COLO829 (cell line): ENCODE results near the gene KRT37.
"Not testable (repeated sequence)": the region's sequence is repeated elsewhere in the genome, so short reads cannot be mapped to it uniquely, and the experiment has no call there.

ENCODE experiments used
- DNase-seq: peaks from one replicate; pipeline ENCODE4 v3.0.0; 2012; ENCODE audit warnings: low spot score

Gene KRT37

DNA sequence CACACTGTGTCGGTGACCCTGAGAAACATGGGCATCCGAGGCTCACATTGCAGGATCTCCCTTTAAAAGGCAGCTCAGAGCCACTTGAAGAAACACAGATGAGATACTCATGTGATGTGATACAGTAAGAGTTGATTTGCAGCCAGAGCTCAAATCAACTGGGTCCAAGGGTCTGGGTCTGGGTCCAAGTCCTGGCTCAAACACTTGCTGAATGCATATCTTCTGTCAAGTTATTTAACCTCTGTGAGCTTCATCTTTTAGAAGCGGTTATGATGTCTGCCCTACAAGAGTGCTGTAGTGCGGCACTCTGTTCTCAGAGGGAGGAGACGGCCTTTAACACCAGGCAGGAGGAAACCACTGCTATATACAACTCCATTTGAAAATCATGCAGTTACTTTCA, 10.0 kb upstream of the KRT37 start:
- no peak for DNase-seq

DNA sequence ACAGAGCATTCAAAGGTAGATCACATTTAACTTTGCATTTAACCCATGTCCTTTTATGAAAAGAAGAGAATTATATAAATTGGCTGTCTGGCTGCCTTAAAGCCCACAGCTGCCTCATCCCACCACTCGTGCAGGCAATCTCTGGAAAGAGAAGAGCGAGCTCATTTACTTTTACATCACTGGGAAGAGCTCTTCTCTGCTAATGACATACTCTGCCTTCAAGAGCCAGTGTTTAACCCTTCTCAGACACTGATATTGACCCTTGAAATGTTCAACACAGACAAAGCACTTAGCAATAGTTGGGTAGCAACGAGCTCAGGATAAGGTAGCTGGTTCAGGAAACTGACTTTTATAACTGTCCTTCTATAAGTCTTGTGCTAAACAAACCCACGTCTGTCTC, 9.6 kb upstream of the KRT37 start:
- no peak for DNase-seq

DNA sequence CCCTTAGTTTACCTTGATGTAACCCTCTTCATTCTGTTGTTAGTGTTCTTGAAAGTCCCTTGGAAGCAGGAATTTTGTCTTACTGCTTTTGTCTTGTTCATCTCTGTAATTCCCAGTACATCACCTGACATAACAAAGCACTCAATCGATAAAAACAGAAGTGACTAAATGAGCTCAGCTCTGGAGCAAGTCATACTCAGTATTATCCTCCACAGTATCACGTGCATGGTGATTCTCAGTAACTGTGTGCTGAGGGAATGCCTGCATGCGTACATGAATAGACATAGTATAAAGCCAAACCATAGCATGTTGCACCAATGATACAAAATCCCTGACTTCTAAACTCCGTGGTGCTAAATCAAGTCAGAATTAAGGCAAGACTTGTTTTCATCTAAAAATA, 9.2 kb upstream of the KRT37 start:
- DNase-seq = no peak

DNA sequence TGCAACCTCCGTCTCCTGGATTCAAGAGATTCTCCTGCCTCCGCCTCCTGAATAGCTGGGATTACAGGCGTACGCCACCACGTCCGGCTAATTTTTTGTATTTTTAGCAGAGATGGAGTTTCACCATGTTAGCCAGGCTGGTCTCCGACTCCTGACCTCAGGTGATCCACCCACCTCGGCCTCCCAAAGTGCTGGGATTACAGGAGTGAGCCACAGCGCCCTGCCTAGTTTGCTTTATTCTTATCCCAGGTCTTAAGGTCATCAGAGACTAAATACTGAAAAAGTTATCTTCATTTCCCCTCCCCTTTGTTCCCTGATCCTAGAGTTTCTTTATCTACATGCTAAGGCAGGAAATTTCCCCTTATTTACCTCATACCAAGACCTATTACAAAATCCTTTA, 6.0 kb upstream of the KRT37 start:
- not testable (repeated sequence) for DNase-seq

DNA sequence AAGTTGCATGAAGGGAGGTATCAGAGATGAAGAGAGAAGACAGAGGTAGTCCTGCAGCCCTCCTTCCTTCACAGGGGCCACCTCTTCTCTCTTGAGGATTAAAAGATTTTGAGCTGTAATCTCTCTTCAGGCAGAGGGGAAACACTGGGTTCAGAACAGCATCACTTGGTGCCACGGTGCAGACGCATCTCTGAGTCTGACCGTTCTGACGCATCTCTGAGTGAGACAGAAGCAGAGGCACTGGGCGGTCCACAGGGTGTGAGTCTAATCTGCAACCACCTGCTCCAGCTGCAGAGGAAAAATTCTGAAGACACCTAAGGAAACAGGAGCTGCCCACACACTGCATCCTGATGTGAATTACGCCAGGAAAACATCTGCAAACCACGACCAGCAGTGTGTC, 5.3 kb upstream of the KRT37 start:
- no peak for DNase-seq

DNA sequence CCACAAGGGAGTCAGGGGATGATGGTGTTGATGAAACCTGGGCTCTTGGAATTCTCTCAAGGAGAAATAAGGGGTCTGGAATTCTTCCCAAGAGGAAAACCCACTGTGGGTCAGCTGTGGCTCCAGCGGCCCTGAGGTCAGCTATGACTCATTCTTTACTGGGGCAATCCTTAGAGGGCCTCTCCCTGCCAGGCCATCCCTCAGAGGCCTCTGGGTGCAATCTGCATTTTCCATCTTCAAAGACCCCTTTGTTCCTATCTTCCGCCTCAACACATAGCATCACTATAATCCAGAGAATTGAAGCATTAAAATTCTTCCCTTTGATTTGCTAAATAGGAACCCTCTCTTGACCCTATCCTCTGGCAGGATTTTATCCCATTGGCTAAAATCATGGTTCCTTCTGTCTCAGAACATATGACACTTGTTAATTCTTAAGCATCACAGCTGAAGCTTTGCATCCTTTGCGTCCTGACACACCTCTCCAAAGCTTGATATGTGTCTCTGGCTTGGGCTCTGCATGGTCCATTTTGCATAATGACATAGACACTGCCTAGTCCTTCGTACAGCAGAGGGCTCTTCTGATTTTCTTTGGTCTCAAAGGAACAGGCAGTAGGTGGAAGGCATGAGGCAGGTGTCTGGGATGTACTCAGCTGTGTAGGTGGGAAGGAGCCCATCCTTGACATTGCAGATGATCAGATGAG, 4.4 kb upstream of the KRT37 start:
- DNase-seq = peak; percentile 97

DNA sequence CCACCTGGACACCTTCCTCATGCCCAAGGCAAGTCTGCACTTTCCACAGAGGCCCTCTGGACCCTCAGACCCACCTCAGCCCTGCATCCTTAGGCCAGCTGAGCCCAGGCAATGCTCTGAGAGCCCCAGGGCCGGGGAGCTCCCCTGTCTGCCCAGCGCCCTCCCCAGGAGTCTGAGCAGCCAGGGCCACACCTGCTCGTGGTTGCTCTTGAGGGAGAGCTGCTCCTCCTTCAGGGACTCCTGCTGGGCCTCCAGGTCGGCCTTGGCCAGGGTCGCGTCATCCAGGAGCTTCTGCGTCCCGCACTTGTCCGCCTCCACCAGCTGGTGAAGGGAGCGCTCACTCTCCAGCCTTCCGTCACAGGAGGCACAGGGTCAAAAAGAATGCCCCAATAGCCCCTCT, 1.8 kb downstream of the KRT37 start:
- not testable (repeated sequence) for DNase-seq

DNA sequence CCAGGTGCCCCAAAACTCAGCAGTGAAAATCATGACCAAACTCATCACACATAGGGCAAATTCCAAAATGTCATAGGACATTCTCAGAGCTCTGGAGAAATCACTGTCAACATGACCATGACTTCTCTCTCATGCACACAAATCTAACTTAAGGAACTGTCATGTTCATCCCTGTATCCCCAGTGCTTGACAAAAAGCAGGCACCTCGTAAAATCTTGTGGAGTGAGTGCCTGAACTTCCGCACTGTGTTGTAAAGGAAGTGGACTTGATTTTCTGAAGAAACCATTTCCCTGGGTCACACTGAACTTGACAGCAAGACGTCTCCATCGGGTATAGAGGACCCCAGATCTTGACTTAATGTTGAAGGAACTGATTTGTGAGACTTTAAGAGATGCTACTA, 2.8 kb downstream of the KRT37 start:
- DNase-seq = no peak

DNA sequence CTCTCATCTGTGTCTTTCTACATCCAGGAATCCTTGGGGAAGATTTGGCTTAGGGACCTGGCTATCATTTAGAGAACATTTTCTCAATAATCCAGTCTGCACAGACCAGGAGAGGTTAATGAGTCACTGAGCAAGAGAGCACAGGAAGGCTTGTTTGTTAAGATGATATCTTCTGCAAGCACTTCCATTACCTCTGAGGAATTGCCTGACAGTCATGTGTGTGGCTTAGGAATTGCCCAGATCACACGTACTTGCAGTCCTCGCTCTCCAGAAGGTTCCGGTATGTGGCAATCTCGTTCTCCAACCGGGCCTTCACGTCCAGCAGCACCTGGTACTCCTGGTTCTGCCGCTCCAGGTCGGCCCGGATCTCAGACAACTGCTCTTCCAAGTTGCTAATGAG, 3.3 kb downstream of the KRT37 start:
- DNase-seq = no peak

DNA sequence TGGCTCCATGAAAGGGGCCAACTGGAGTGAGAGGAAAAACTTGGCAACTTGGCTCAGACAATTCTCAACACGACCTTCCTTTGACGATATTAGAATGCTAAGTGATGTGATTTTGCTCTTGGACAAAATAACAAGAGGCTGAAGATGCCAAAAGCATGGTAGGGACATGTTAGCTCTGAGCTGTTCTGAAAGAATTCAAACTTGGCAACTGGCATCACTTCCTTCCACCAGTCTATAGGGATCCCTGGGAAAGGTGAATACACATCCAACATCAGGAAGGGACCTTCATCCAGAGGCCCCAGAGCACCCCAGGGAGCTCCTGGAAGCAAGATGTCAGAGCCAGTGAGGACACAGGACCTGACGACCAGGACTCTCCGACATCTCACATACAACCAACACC, 4.3 kb downstream of the KRT37 start:
- no peak for DNase-seq

DNA sequence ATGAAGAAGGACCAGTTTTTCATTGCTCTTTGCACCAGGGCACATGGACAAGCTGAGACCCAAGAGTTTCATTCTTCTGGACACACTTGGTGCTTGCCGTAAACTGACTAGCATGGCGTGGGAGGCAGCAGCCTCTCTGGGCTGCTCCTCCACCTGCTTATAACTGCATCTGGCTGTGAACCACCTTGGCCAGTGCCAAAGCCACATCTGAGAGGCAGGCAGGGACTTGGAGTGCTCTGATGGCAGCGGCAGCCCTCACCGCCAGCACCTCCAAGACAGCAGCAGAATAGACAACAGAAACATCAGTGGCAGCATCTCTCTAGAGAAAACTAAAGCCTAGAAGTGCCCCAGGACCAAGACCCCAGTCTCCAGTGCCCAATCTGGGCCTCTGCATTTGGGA, 4.7 kb downstream of the KRT37 start:
- no peak for DNase-seq

DNA sequence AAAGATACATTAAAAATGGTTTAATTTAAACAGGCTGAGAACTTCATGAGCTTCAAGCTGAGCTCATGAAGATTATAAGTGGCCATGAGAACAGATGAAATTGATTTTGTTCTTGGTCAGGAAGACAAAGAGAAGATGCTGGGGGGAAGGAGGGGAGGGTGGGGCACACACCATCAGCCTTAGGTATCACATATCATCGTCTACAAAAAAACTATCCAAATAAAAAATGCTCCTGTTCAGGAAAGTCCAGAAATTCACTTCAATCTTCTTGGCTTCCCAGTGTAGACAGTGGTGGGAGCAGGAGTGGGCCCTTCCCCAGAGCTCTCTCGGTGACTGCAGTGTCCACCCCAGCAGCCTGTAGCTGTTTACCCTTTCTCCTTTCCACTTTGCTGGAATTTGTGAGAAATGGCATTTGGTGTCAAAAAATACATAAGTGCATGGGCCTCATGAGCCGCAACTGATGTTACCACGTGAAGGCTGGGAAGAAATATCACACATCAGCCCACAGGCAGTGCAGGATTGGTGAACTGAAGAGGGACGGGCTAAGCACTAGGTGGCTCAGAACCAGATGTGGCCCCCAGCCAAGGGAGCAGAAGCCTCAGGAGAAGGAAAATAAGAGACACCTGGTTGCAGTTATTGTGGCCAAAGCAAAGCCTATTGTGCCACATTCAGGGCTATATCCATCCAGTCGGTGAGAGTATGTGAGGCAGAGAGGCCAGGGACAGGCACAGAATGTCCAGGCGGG, 6.1 kb downstream of the KRT37 start:
- DNase-seq = no peak

DNA sequence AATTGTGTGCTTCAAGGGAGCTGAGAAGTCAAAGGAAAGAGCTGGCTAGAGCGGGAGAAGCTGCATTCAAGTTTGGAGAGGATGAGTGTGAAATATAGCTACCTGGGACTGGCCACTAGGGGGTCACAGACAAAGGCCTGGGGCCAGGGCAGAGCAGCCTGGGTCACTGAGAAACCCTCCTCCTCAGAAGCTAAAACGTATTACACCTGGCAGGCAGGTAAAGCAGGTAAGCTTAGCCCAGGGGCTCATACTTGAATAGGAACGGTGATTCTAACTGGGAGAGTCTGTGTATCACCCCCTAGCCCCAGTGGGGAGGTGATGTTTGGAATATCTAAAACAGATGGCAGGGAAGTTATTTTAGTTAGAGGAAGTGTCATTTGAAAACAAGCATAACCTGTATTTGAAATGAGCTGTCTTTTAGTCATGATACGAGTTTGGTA, 6.8 kb downstream of the KRT37 start:
- DNase-seq = no peak

DNA sequence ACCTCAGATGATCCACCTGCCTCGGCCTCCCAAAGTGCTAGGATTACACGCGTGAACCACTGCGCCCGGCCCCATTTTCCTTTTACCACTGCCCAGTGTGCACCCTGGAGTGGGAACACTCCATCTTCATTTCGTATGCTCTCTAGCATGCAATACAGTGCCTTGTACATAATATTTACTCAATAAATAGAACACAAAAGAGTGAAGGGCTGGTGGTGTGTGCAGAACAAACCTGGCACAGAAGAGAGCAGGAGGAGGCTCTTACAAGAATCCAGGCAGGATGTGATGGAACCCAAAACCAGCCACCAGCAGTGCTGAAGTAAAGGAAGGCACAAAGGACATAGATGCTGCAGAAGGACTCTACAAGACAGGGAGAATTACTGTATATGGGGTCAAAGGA, 7.3 kb downstream of the KRT37 start:
- no peak for DNase-seq

DNA sequence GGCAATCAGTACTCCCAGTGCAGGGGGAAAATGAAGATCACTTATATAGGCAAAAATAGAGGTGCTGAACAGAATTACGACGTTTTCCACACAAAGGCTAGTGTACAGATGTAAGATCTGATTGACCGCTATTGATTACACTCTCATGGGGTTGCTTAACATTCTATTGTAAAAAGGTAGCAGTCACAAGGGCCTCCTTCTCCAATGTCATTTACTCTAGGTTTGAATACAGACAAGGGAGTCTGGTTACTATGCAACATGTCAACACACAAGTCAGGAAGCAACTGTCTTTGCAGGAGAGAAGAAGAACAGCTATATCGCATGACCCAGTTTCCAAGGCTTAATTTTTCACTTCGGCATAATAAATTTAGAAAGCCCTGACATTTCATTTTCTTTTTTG, 7.9 kb downstream of the KRT37 start:
- no peak for DNase-seq

DNA sequence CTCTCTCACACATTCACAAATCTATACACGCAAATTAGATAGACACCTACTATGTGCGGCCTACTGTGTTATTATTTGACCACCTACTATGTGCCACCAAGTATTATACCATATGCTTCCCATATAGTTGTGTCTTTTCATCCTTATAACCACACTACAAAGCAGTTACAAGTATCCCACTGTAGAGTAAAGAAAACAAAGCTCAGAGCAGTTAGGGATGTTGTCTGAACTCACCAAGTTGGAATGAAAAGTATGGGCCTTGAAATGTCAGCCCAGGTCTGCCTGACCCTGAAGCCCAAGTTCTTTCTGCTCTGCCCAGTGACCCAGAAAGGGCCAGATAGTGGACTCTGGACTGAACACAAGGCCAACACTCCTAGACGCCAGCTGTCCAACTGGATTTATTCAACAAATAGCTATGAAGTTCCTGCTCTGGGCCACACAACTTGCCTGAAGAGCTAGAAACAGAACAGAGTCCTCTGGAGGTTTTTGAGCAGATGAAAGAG, 8.5 kb downstream of the KRT37 start:
- no peak for DNase-seq

DNA sequence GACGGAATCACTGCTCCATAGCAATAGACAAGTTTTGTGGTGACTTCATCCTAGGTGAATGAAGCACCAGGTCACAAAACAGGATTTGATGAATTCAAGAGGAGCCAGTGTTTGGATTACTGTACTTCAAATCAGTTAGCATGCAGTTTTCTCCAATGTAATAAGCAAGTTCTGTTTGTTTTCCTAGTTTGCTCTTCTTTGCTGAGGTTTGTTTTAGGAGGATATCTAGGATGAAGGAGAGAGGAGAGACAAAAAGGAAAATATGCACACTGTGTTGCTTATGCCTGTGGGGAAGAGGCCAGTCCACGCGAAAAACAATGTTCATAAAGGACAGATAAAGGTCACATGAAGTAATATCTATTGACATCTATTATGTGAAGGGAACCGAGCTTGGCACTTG, 9.0 kb downstream of the KRT37 start:
- no peak for DNase-seq

DNA sequence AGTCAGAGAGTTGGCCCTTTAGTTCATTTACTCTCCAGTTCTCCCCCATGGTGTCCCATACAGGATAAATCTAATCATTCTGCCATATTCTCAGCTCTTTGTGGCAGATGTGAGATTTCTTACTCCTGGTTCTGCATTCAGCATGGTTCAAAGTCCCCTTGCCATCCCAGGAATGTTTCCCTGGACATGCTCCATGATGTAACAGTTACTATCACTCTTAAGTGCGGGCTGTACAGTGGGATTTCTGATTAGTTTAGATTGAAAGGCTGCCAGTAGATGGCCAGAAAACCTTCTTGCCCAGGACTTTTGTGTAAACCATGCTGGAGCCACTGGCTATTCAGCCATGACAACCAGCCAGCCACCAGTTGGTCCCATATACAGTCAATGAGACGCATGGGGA, 10.4 kb downstream of the KRT37 start:
- no peak for DNase-seq

DNA sequence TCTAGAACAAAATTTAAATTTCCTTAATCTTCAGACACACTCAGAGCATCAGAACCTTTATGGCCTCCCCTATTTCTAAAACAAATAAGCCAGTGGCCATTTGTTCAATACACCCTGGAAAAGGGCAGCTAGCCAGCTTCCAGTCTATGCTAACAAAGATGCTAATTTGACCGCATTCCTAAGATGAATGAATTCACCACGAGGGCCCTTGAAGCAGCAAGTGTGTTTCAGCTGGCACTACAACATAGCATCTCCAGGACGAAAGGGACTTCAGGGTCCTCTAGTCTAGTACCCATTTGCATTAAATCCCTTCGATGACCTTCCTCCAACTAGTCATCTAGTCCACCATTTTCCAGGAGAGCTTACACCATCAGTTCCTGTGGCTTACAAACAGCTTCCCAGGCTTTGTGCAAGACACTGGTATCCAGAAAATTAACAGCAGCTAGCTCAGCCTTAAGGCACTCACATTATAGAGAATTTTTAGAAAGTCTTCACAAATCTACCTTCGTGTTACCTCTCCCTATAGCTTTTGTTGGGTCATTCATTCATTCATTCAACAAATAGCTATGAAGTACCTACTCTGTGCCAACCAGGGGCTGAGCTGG, 10.9 kb downstream of the KRT37 start:
- DNase-seq = no peak

DNA sequence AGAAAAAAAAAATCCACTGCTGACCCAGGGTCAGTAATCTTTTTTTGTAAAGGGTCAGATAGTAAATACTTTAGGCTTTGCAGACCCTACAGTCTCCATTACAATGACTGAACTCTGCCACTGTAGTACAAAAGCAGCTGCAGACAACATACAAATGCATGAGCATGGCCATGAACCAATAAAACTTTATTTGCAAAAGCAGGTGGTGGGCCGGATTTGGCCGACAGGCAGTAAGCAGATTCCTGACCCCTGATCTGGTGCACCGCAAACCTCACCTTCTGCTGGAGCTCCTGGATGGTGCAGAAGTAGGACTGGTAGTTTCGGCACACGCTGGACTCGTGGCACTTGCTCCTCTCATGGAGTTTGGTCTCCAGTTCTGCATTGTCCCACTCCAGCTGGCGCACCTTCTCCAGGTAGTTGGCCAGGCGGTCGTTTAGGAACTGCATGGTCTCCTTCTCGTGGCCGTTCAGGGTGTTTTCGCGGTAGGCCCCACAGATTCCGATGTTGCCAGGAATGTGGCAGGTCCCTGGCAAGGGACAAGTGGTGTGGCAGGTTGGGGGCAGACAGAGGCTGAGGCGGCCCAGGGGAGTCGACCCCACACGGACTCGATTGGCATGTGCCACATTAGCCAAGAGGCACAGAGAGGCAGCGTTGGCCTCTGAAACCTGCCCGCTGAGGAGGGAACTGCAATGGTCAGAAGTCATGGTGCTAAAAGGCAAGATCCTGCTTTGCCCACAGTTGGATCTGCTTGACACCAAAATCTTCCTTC, 13.1 kb downstream of the KRT37 start:
- DNase-seq = no peak

DNA sequence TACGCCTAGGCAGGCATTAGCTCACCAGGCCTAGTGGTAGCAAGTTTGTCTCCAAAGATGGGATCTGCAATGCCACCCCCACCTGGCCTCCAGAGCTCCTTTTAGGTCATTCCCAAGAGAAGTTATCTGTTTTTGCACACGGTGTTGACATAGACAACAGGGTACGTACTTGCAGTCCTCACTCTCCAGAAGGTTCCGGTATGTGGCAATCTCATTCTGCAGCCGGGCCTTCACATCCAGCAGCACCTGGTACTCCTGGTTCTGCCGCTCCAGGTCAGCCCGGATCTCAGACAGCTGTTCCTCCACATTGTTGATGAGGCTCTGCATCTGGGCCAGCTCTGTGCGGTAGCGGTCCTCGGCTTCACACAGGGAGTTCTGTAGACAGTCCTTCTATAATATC, 17.2 kb downstream of the KRT37 start:
- no peak for DNase-seq

DNA sequence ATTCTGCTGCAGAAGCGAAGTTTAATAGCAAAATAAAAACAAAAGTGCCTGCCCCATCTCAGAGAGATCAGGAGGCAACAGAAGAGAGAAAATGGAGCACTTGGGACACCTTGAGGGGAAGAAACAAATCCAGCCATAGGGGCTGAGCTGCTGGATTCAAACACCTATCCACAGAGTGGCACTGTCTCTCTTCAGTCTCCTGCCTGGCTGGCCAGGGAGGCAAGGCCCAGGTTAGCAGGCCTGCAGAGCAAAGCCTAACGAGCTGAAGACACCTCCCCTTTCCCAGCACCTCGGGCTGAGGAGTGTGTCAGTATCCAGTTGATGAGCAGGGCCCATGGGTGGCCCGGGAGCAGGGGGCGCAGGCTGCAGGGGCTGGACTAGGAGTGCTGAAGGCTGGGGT, 18.2 kb downstream of the KRT37 start:
- no peak for DNase-seq
